Astrocyte of the spinal cord (primary cell): Measurements from ENCODE around the gene SREBF2.
"Not testable (repeated sequence)": the region's sequence is repeated elsewhere in the genome, so short reads cannot be mapped to it uniquely, and the experiment has no call there.

Experiments used
- DNase-seq: peaks from one replicate; pipeline ENCODE4 v3.0.0; 2011; ENCODE audit warnings: low read depth, low spot score
- H3K4me3 ChIP-seq: 2 replicates; pipeline ENCODE4 v1.5.1; 2011; ENCODE audit warnings: low read depth, mild to moderate bottlenecking, low read length, moderate library complexity
- in situ Hi-C: cut with HindIII; loops from 2 replicates; pipeline ENCODE4 v1.10.0; 2017; ENCODE audit warnings: low sequenced_read_pairs
- TF ChIP-seq, protein P1 (sequence below): IDR thresholded peaks from 2 replicates; pipeline ENCODE4 v1.5.1; 2012; ENCODE audit warnings: low read depth, mild to moderate bottlenecking, low read length, inconsistent platforms

The SREBF2 gene

GRCh38 chr22:41948142-41948541 lies 115.2 kb downstream of the SREBF2 start:
- H3K4me3 ChIP-seq, result no peak overlapping the region
- TF ChIP-seq, protein P1, sequence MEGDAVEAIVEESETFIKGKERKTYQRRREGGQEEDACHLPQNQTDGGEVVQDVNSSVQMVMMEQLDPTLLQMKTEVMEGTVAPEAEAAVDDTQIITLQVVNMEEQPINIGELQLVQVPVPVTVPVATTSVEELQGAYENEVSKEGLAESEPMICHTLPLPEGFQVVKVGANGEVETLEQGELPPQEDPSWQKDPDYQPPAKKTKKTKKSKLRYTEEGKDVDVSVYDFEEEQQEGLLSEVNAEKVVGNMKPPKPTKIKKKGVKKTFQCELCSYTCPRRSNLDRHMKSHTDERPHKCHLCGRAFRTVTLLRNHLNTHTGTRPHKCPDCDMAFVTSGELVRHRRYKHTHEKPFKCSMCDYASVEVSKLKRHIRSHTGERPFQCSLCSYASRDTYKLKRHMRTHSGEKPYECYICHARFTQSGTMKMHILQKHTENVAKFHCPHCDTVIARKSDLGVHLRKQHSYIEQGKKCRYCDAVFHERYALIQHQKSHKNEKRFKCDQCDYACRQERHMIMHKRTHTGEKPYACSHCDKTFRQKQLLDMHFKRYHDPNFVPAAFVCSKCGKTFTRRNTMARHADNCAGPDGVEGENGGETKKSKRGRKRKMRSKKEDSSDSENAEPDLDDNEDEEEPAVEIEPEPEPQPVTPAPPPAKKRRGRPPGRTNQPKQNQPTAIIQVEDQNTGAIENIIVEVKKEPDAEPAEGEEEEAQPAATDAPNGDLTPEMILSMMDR, result no peak
- in situ Hi-C loops, result no loop called here
- DNase-seq, result no peak

DNA sequence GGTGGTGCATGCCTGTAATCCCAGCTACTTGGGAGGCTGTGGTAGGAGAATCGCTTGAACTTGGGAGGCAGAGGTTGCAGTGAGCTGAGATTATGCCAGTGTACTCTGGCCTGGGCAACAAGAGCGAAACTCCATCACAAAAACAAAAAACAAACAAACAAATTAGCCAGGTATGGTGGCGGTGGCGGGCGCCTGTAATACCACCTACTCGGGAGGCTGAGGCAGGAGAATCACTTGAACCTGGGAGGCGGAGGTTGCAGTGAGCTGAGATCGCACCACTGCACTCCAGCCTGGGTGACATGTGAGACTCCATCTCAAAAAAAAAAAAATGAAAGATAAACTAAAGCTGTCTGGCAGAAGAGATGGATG lies 116.0 kb downstream of the SREBF2 start:
- in situ Hi-C loops, H3K4me3 ChIP-seq, DNase-seq: not testable (repeated sequence)

GRCh38 chr22:41949297-41949965 lies 116.5 kb downstream of the SREBF2 start:
- TF ChIP-seq, protein P1, result no peak
- in situ Hi-C loops, result no loop called here
- H3K4me3 ChIP-seq, result no peak overlapping the region
- DNase-seq, result no peak

DNA sequence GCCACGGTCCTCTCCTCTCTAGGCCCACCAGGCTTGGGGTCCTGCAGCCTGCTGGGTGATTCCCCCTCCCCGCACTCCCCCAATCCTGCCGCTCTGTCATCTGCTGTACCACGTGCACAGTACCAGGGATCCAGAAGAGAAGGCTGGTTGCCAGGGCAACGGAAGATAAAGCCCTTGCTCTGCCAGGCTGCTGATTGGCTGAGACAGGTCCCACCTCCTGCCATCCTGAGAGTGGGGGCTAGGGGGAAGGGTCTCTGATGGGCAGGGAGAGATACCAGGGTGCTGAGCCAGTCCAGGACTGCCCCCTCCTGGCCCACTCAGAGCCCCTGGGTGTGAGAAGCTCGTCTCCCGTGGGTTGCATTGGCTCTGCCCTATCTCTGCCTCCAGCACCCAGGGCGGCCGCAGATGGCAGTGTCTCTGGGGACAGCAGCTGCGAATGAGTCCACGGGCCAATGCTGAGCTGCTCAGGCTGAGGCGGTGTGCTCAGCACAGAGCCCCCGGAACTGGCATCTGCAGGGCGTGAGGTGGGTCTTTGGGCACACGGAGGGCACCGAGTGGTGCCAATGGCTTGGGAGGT lies 119.1 kb downstream of the SREBF2 start, which contains the start of gene SMIM45:
Gene SMIM45 (plus strand): TSS at position 253 of the 577 bp plus-strand sequence.
- DNase-seq, result no peak
- TF ChIP-seq, protein P1, result no peak
- no peak within 1 kb of the TSS for H3K4me3 ChIP-seq
- in situ Hi-C loops, result no loop called here

DNA sequence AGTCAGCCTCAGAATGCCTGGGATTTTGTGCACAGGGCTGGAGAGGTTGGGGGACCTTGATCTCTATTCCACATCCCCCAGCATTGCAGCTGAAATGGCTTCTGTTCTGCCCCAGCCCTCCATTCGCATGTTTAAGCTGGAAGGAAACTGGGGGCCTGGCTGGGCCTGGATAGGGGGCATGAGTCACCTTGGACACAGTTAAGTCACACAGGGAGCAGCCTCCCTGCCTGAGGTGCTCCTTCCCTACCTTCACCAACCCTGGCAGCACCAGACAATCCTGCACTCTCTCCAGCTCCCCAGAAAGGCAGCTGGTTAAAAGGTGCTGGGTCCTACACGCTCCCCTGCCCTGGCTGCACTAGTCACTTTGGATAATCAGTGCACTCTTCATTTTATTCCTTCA lies 119.8 kb downstream of the SREBF2 start:
- in situ Hi-C loops, result no loop called here
- no peak for DNase-seq
- TF ChIP-seq, protein P1, result no peak
- no peak overlapping the region for H3K4me3 ChIP-seq
